Right lobe of liver (tissue), 4 donors: ENCODE results near the gene CD79B.

Experiments used
- CTCF ChIP-seq, 4 donors: fragments of 200-600 bp in 3 of 4; fragments of 450-650 bp in 1 of 4; IDR thresholded peaks; one replicate each; pipeline versions ENCODE4 v1.5.1 to v1.8.0; 2016 to 2022; ENCODE audit warnings: antibody characterized with exemption in 4 of 4, mild to moderate bottlenecking in 2 of 4
- POLR2A ChIP-seq: fragments of 450-650 bp; IDR thresholded peaks from one replicate; pipeline ENCODE4 v1.6.1; 2017; ENCODE audit warnings: antibody characterized with exemption, mild to moderate bottlenecking
- donor health status: DM: no; HTN: no; CAD: no.
- donor health status: DM: no; HTN: no; CAD: no.
- donor health status: DM: no; HTN: yes; CAD: no.

GRCh38 chr17:63961355-63962212 lies 29.5 kb upstream of the CD79B start:
- TF ChIP-seq POLR2A, result no peak
- TF ChIP-seq CTCF (IDR thresholded peaks at IDR 0.05), result no peak
